D721Med (cell line): ENCODE results near the gene RPL10.

ENCODE experiments used
- DNase-seq: peaks from one replicate; pipeline ENCODE4 v3.0.0; 2011; ENCODE audit warnings: low spot score; ENCODE audit not compliant: insufficient read length
- FAIRE-seq: peaks from 2 replicates; lab custom pipeline; 2011; peaks lifted over from hg19 to GRCh38; lab: Jason Lieb, UNC
- CTCF ChIP-seq: IDR thresholded peaks from 2 replicates; pipeline ENCODE4 v1.5.1; 2012; ENCODE audit warnings: mild to moderate bottlenecking, control low read depth; ENCODE audit not compliant: insufficient read depth; ENCODE audit errors: missing control alignments

The RPL10 gene

GRCh38 chrX:154401045-154401799 lies 3.0 kb downstream of the RPL10 start:
- no peak for TF ChIP-seq CTCF
- FAIRE-seq (no peak), DNase-seq (no peak)

GRCh38 chrX:154401918-154402621 lies 3.9 kb downstream of the RPL10 start:
- no peak for TF ChIP-seq CTCF
- no peak for DNase-seq
- no peak for FAIRE-seq

DNA sequence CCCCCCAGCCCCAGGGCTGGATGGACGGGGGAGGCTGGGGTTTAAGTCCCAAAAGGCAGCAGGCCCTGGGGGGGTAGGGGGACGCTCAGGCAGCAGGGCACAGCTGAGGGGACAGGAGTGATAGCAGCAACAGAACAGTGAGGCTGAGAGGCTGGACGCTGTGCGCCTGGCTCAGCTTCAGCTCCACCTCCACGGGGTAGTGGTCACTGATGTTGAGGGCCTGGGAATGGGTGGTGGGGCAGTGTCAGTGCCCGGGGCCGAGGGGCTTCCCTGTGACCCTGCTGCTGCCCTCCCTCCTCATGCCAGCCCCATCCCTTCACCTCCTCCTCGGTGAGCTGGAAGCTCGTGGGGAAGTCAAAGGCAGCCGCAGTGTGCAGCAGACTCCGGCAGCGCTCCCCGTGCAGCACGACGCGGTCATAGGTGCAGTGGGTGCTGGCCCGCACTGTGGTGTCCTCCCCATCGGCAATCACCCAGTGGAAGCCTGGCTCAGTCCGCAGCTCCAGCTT lies 4.5 kb downstream of the RPL10 start:
- DNase-seq (no peak), FAIRE-seq (no peak)
- no peak for TF ChIP-seq CTCF

DNA sequence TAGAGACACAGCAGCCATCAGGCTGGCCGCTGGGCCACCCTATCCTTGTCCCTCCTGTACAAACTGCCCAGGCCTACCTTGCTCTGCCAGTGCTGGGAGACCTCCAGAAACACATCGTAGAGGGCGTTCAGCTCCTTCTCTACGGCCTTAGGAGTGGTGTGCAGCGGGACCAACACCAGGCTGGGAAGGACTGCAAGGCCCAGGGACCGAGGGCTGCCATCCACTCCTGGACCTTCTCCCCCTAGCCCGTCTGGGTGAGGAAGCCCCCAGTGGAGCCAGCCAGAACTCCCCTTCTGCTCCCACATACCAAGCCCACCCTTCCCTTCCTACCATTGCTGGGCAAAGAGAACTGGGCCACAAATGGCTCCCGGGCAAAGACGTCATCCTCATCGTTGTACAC lies 5.0 kb downstream of the RPL10 start:
- no peak for TF ChIP-seq CTCF
- DNase-seq (no peak), FAIRE-seq (no peak)

DNA sequence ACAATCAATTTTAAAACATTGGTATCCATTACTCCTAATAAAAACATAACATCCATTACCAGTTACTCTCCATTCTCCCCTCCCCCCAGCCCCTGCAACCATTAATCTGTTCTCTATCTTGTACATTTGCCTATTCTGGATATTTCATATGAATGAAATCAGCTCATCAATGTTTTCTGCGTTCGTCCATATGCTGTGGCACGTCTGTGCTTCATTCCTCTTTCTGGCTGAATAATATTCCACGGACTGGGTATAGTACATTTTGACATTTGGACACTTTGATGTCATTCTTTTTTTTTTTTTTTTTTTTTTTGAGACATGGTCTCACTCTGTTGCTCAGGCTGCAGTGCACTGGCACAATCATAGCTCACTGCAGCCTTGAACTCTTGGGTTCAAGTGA lies 5.7 kb downstream of the RPL10 start:
- no peak for FAIRE-seq
- DNase-seq: no peak
- TF ChIP-seq CTCF: no peak

- no peak for DNase-seq
- TF ChIP-seq CTCF: no peak
- no peak for FAIRE-seq
These were observed 6.5 kb downstream of the RPL10 start for GRCh38 chrX:154404625-154405192.
